ENCODE results near the gene SYCP1. TPM values are rescaled to one million over a fixed set of nuclear protein-coding genes. Genes with fewer than 3 reads are reported as not detected.
"Not testable (repeated sequence)": the region's sequence is repeated elsewhere in the genome, so short reads cannot be mapped to it uniquely, and the experiment has no call there.

Gene SYCP1
- total and polyA plus RNA-seq, 8 donors = 0.20 to 0.38 (median 0.32) TPM; not detected in 2

GRCh38 chr1:114903480-114903879, 48.8 kb downstream of the SYCP1 start:
- intact Hi-C loops (cut with DNase I) = no loop called here
- H3K36me3 ChIP-seq = no peaks in the 10 kb centered on the region
- ATAC-seq = no peak
- no peak overlapping the region for H3K4me3 ChIP-seq
- DNase-seq = no peak
- no peaks in the 10 kb centered on the region for H3K4me1 ChIP-seq
- no peak overlapping the region for H3K27ac ChIP-seq
- peaks cover 0 to 5% of the 10 kb centered on the region in 2 donors for H3K9me3 ChIP-seq
- no peak for TF ChIP-seq CTCF (IDR thresholded peaks at IDR 0.05)
- no peaks in the 10 kb centered on the region for H3K27me3 ChIP-seq

- H3K4me1 ChIP-seq, H3K4me3 ChIP-seq, ATAC-seq: not testable (repeated sequence)
Measured at GRCh38 chr1:114915720-114916119, 61.1 kb downstream of the SYCP1 start.

GRCh38 chr1:114926607-114927006, 71.9 kb downstream of the SYCP1 start:
- Histone ChIP-seq H3K9me3 (no peaks in the 10 kb centered on the region), H3K4me3 (no peak overlapping the region), H3K36me3 (no peaks in the 10 kb centered on the region), H3K4me1 (no peaks in the 10 kb centered on the region), H3K27me3 (no peaks in the 10 kb centered on the region), H3K27ac (no peak overlapping the region)
- DNase-seq (no peak), ATAC-seq (no peak)
- intact Hi-C loops (cut with DNase I) = no loop called here
- no peak for TF ChIP-seq CTCF (IDR thresholded peaks at IDR 0.05)

More at GRCh38 chr1:114915720-114916119, 61.1 kb downstream of the SYCP1 start:
- H3K9me3 ChIP-seq; H3K27me3 ChIP-seq; DNase-seq; H3K36me3 ChIP-seq; intact Hi-C loops (cut with DNase I); H3K27ac ChIP-seq: not testable (repeated sequence)

- H3K27ac ChIP-seq = no peak overlapping the region
- no peaks in the 10 kb centered on the region for H3K36me3 ChIP-seq
- no peak for TF ChIP-seq CTCF (IDR thresholded peaks at IDR 0.05)
- no peaks in the 10 kb centered on the region for H3K27me3 ChIP-seq
- peaks cover 0 to under 1% of the 10 kb centered on the region in 2 donors for H3K9me3 ChIP-seq
- DNase-seq (no peak), ATAC-seq (no peak)
- no peaks in the 10 kb centered on the region for H3K4me1 ChIP-seq
- no peak overlapping the region for H3K4me3 ChIP-seq
- intact Hi-C loops (cut with DNase I) = no loop called here
Measured at GRCh38 chr1:114927401-114927800, 72.7 kb downstream of the SYCP1 start.

- TF ChIP-seq CTCF (IDR thresholded peaks at IDR 0.05) = no peak
- Histone ChIP-seq H3K36me3 (no peaks in the 10 kb centered on the region), H3K9me3 (no peaks in the 10 kb centered on the region), H3K27me3 (peaks cover 0 to 5% of the 10 kb centered on the region in 2 donors), H3K27ac (no peak overlapping the region), H3K4me3 (no peak overlapping the region), H3K4me1 (no peaks in the 10 kb centered on the region)
- no peak for ATAC-seq
- intact Hi-C loops (cut with DNase I) = no loop called here
- peak in 1 of 4 donors; percentile 0 for DNase-seq
Measured at GRCh38 chr1:114956570-114956969, 101.9 kb downstream of the SYCP1 start.

- no peak overlapping the region for H3K4me3 ChIP-seq
- H3K27me3 ChIP-seq = peaks cover 0 to 5% of the 10 kb centered on the region in 2 donors
- ATAC-seq (no peak), DNase-seq (no peak)
- intact Hi-C loops (cut with DNase I) = no loop called here
- H3K9me3 ChIP-seq = no peaks in the 10 kb centered on the region
- no peaks in the 10 kb centered on the region for H3K4me1 ChIP-seq
- TF ChIP-seq CTCF (IDR thresholded peaks at IDR 0.05) = no peak
- H3K36me3 ChIP-seq = no peaks in the 10 kb centered on the region
- H3K27ac ChIP-seq = no peak overlapping the region
Measured at GRCh38 chr1:114959423-114959822, 104.8 kb downstream of the SYCP1 start.

Data from left lung (tissue), 10 donors.